ENCODE data around the gene KCNK7. TPM values are rescaled to one million over a fixed set of nuclear protein-coding genes. Genes with fewer than 3 reads are reported as not detected.

The KCNK7 gene
- total RNA-seq, 4 donors from 2014 or later: 0.99 to 1.2 (median 1.2) TPM

- intact Hi-C loops (cut with DNase I): no loop called here
- H3K27ac ChIP-seq (replicated peaks in 1 of 4): peak overlapping the region; percentile 79 to 96 (median 82)
Observed at GRCh38 chr11:65586676-65587075, 8.9 kb downstream of the KCNK7 start.

GRCh38 chr11:65586247-65586630 lies 9.4 kb downstream of the KCNK7 start:
- Histone ChIP-seq H3K36me3 (peaks cover 41 to 81% (median 68%) of the 10 kb centered on the region in 4 donors), H3K27me3 (no peaks in the 10 kb centered on the region), H3K4me3 (peak overlapping the region in 2 of 4 donors; percentile 0 to 4), H3K27ac (replicated peaks in 1 of 4) (peak overlapping the region; percentile 79 to 96 (median 82)), H3K4me1 (peaks cover 46 to 82% (median 73%) of the 10 kb centered on the region in 4 donors), H3K9me3 (no peaks in the 10 kb centered on the region)
- no peak for TF ChIP-seq POLR2AphosphoS5 (IDR thresholded peaks at IDR 0.05)
- TF ChIP-seq POLR2A (IDR thresholded peaks at IDR 0.05; ENCODE audit: low read depth): no peak
- no peak for TF ChIP-seq CTCF (IDR thresholded peaks at IDR 0.05)
- TF ChIP-seq EP300 (IDR thresholded peaks at IDR 0.05): no peak
- intact Hi-C loops (cut with DNase I): no loop called here
- 62% methylated on average over 4 of the region's 4 CpGs for WGBS
- DNase-seq (ENCODE audit: extremely low spot score): no peak

More at GRCh38 chr11:65586676-65587075, 8.9 kb downstream of the KCNK7 start:
- TF ChIP-seq POLR2AphosphoS5 (IDR thresholded peaks at IDR 0.05) (no peak), EP300 (IDR thresholded peaks at IDR 0.05) (no peak), POLR2A (IDR thresholded peaks at IDR 0.05; ENCODE audit: low read depth) (no peak), CTCF (IDR thresholded peaks at IDR 0.05) (no peak)
- DNase-seq (ENCODE audit: extremely low spot score): no peak
- H3K27me3 ChIP-seq: no peaks in the 10 kb centered on the region
- H3K9me3 ChIP-seq: no peaks in the 10 kb centered on the region
- peaks cover 41 to 81% (median 68%) of the 10 kb centered on the region in 4 donors for H3K36me3 ChIP-seq
- H3K4me3 ChIP-seq: peak overlapping the region; percentile 0 to 29 (median 10)
- WGBS: 65% methylated on average over 2 of the region's 2 CpGs
- peaks cover 46 to 82% (median 73%) of the 10 kb centered on the region in 4 donors for H3K4me1 ChIP-seq

- Histone ChIP-seq H3K27ac (replicated peaks in 1 of 4) (peak overlapping the region; percentile 79 to 96 (median 82)), H3K27me3 (no peaks in the 10 kb centered on the region), H3K4me1 (peaks cover 46 to 87% (median 71%) of the 10 kb centered on the region in 4 donors), H3K9me3 (no peaks in the 10 kb centered on the region), H3K4me3 (no peak overlapping the region), H3K36me3 (peaks cover 45 to 81% (median 68%) of the 10 kb centered on the region in 4 donors)
- no peak for DNase-seq (ENCODE audit: extremely low spot score)
- WGBS: 74% methylated on average over 33 of the region's 51 CpGs
- intact Hi-C loops (cut with DNase I): no loop called here
- peak in 1 of 2 donors; percentile 34 for TF ChIP-seq POLR2AphosphoS5 (IDR thresholded peaks at IDR 0.05)
- TF ChIP-seq EP300 (IDR thresholded peaks at IDR 0.05): no peak
Observed at GRCh38 chr11:65585396-65586246, 10.0 kb downstream of the KCNK7 start.

- intact Hi-C loops (cut with DNase I): no loop called here
- 71% methylated on average over 13 of the region's 46 CpGs for WGBS
- Histone ChIP-seq H3K9me3 (no peaks in the 10 kb centered on the region), H3K4me1 (peaks cover 44 to 86% (median 71%) of the 10 kb centered on the region in 4 donors), H3K27ac (replicated peaks in 1 of 4) (peak overlapping the region; percentile 58 to 96 (median 79)), H3K36me3 (peaks cover 45 to 81% (median 68%) of the 10 kb centered on the region in 4 donors), H3K4me3 (no peak overlapping the region), H3K27me3 (no peaks in the 10 kb centered on the region)
- no peak for DNase-seq (ENCODE audit: extremely low spot score)
- TF ChIP-seq POLR2AphosphoS5 (IDR thresholded peaks at IDR 0.05): no peak
- no peak for TF ChIP-seq CTCF (IDR thresholded peaks at IDR 0.05)
- no peak for TF ChIP-seq EP300 (IDR thresholded peaks at IDR 0.05)
- TF ChIP-seq POLR2A (IDR thresholded peaks at IDR 0.05; ENCODE audit: low read depth): no peak
Observed at GRCh38 chr11:65584723-65585171, 10.9 kb downstream of the KCNK7 start.

GRCh38 chr11:65584106-65584505 lies 11.5 kb downstream of the KCNK7 start:
- no peak for DNase-seq (ENCODE audit: extremely low spot score)
- peaks cover 37 to 85% (median 69%) of the 10 kb centered on the region in 4 donors for H3K4me1 ChIP-seq
- peaks cover 47 to 81% (median 69%) of the 10 kb centered on the region in 4 donors for H3K36me3 ChIP-seq
- no peak overlapping the region for H3K4me3 ChIP-seq
- H3K27ac ChIP-seq (replicated peaks in 1 of 4): peak overlapping the region; percentile 58 to 96 (median 79)
- no peaks in the 10 kb centered on the region for H3K27me3 ChIP-seq
- 70% methylated on average over 3 of the region's 8 CpGs for WGBS
- H3K9me3 ChIP-seq: no peaks in the 10 kb centered on the region
- no peak for TF ChIP-seq EP300 (IDR thresholded peaks at IDR 0.05)
- TF ChIP-seq POLR2AphosphoS5 (IDR thresholded peaks at IDR 0.05): peak in 1 of 2 donors; percentile 18
- intact Hi-C loops (cut with DNase I): no loop called here
